ENCODE results near the gene SHB. TPM values are rescaled to one million over a fixed set of nuclear protein-coding genes. Genes with fewer than 3 reads are reported as not detected.

The SHB gene
- total RNA-seq, 2 experiments from 2014 or later = 1.1 to 1.2 TPM

GRCh38 chr9:37984278-37984671, 84.8 kb downstream of the SHB start:
- H3K27me3 ChIP-seq (ENCODE audit: control insufficient read depth in 1 of 2, insufficient read depth in 2 of 2, low read length in 2 of 2) = no peaks in the 10 kb centered on the region

GRCh38 chr9:37983381-37984067, 85.5 kb downstream of the SHB start:
- POLR2A ChIA-PET = no interaction called here
- no peak overlapping the region for H3K4me3 Mint-ChIP-seq

More at GRCh38 chr9:37984278-37984671, 84.8 kb downstream of the SHB start:
- H3K27ac ChIP-seq (ENCODE audit: low read depth in 1 of 2, low read length in 2 of 2) = no peak overlapping the region
- no peak overlapping the region for H3K27ac Mint-ChIP-seq
- peaks cover 4% of the 10 kb centered on the region for H3K4me1 ChIP-seq (ENCODE audit: insufficient read depth, low read length)
- no peaks in the 10 kb centered on the region for H3K36me3 Mint-ChIP-seq (ENCODE audit: low read depth)
- no peaks in the 10 kb centered on the region for H3K36me3 ChIP-seq (ENCODE audit: insufficient read depth, low read length)
- ATAC-seq (ENCODE audit: poor library complexity) (no peak), DNase-seq (no peak)
- intact Hi-C loops (cut with DNase I, micrococcal nuclease) = no loop called here
- no peaks in the 10 kb centered on the region for H3K4me1 Mint-ChIP-seq (ENCODE audit: low read depth)
- no peak overlapping the region for H3K4me3 ChIP-seq (ENCODE audit: low read length)
- no peaks in the 10 kb centered on the region for H3K9me3 Mint-ChIP-seq
- H3K9me3 ChIP-seq (ENCODE audit: control insufficient read depth in 1 of 2, insufficient read depth in 1 of 2, low read length in 2 of 2) = no peaks in the 10 kb centered on the region
- CTCF ChIA-PET = no interaction called here
- H3K4me3 Mint-ChIP-seq = no peak overlapping the region
- TF ChIP-seq CTCF (IDR thresholded peaks at IDR 0.05) = no peak
- POLR2A ChIA-PET = no interaction called here
- H3K27me3 Mint-ChIP-seq = no peaks in the 10 kb centered on the region

DNA sequence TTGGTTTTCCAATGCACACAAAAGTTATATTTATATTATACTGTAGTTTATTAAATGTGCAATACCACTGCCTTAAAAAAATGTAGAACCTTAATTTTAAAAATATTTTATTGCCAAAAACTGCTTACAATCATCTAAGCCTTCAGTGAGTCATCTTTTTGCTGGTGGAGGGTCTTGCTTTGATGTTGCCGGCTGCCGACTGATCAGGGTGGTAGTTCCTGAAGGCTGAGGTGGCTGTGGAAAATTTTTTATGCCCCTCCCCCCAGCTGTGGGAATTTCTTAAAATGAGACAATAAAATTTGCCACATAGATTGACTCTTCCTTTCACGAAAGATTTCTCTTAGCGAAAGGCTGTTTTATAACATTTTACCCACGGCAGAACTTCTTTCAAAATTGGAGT, 89.2 kb downstream of the SHB start:
- Histone ChIP-seq H3K27me3 (ENCODE audit: control insufficient read depth in 1 of 2, insufficient read depth in 2 of 2, low read length in 2 of 2) (no peaks in the 10 kb centered on the region), H3K4me3 (ENCODE audit: low read length) (no peak overlapping the region), H3K4me1 (ENCODE audit: insufficient read depth, low read length) (peaks cover 4% of the 10 kb centered on the region), H3K36me3 (ENCODE audit: insufficient read depth, low read length) (no peaks in the 10 kb centered on the region), H3K27ac (ENCODE audit: low read depth in 1 of 2, low read length in 2 of 2) (no peak overlapping the region), H3K9me3 (ENCODE audit: control insufficient read depth in 1 of 2, insufficient read depth in 1 of 2, low read length in 2 of 2) (no peaks in the 10 kb centered on the region)
- H3K9me3 Mint-ChIP-seq = no peaks in the 10 kb centered on the region
- DNase-seq = no peak
- POLR2A ChIA-PET = no interaction called here
- no peak for ATAC-seq (ENCODE audit: poor library complexity)
- no peaks in the 10 kb centered on the region for H3K36me3 Mint-ChIP-seq (ENCODE audit: low read depth)
- H3K27me3 Mint-ChIP-seq = no peaks in the 10 kb centered on the region
- CTCF ChIA-PET = no interaction called here
- no peaks in the 10 kb centered on the region for H3K4me1 Mint-ChIP-seq (ENCODE audit: low read depth)
- H3K27ac Mint-ChIP-seq = no peak overlapping the region
- no peak overlapping the region for H3K4me3 Mint-ChIP-seq
- no peak for TF ChIP-seq CTCF (IDR thresholded peaks at IDR 0.05)
- intact Hi-C loops (cut with DNase I, micrococcal nuclease) = no loop called here

More at GRCh38 chr9:37983381-37984067, 85.5 kb downstream of the SHB start:
- Mint-ChIP-seq H3K9me3 (no peaks in the 10 kb centered on the region), H3K27ac (no peak overlapping the region), H3K27me3 (no peaks in the 10 kb centered on the region), H3K36me3 (ENCODE audit: low read depth) (no peaks in the 10 kb centered on the region), H3K4me1 (ENCODE audit: low read depth) (no peaks in the 10 kb centered on the region)
- H3K27me3 ChIP-seq (ENCODE audit: control insufficient read depth in 1 of 2, insufficient read depth in 2 of 2, low read length in 2 of 2) = no peaks in the 10 kb centered on the region
- intact Hi-C loops (cut with DNase I, micrococcal nuclease) = no loop called here
- no peak for ATAC-seq (ENCODE audit: poor library complexity)
- DNase-seq = no peak
- CTCF ChIA-PET = no interaction called here
- no peak overlapping the region for H3K27ac ChIP-seq (ENCODE audit: low read depth in 1 of 2, low read length in 2 of 2)
- H3K4me1 ChIP-seq (ENCODE audit: insufficient read depth, low read length) = peaks cover 4% of the 10 kb centered on the region
- TF ChIP-seq CTCF (IDR thresholded peaks at IDR 0.05) = no peak
- no peaks in the 10 kb centered on the region for H3K9me3 ChIP-seq (ENCODE audit: control insufficient read depth in 1 of 2, insufficient read depth in 1 of 2, low read length in 2 of 2)
- no peaks in the 10 kb centered on the region for H3K36me3 ChIP-seq (ENCODE audit: insufficient read depth, low read length)
- H3K4me3 ChIP-seq (ENCODE audit: low read length) = no peak overlapping the region
